Kidney epithelial cell (primary cell): Measurements from ENCODE around the gene GRM8. TPM values are rescaled to one million over a fixed set of nuclear protein-coding genes. Genes with fewer than 3 reads are reported as not detected.

Source experiments
- DNase-seq: peaks from one replicate; pipeline ENCODE4 v3.0.0-alpha.2; 2010; ENCODE audit warnings: low read depth
- H3K27me3 ChIP-seq: 2 replicates; pipeline ENCODE4 v1.6.0; 2011; ENCODE audit warnings: low read length; ENCODE audit not compliant: control insufficient read depth, insufficient read depth
- H3K36me3 ChIP-seq: 2 replicates; pipeline ENCODE4 v1.5.1; 2011; ENCODE audit warnings: low read length; ENCODE audit not compliant: control insufficient read depth, insufficient read depth
- H3K4me3 ChIP-seq: 2 replicates; pipeline ENCODE4 v1.5.1; 2011; ENCODE audit warnings: low read depth, mild to moderate bottlenecking, control low read depth, low read length
- CTCF ChIP-seq: IDR thresholded peaks from 2 replicates; pipeline ENCODE4 v1.5.1; 2011; ENCODE audit warnings: mild to moderate bottlenecking, moderate library complexity, low read length, control low read depth, inconsistent platforms; ENCODE audit not compliant: insufficient read depth, poor library complexity, severe bottlenecking
- total RNA-seq: library from RNA; depleted of rRNA; stranded (reverse); fragments of >200 nt; gene quantifications from 2 replicates; pipeline ENCODE4 v1.2.3, GENCODE V29; 2015

The GRM8 gene
- total RNA-seq, 1 donor from 2014 or later: 0.17 TPM

GRCh38 chr7:126723966-126724544 is 528.7 kb downstream of the GRM8 start:
- no peak for TF ChIP-seq CTCF
- Histone ChIP-seq H3K4me3 (no peak overlapping the region), H3K27me3 (no peaks in the 10 kb centered on the region), H3K36me3 (no peaks in the 10 kb centered on the region)
- no peak for DNase-seq

- no peak for DNase-seq
- Histone ChIP-seq H3K36me3 (no peaks in the 10 kb centered on the region), H3K27me3 (no peaks in the 10 kb centered on the region), H3K4me3 (no peak overlapping the region)
- no peak for TF ChIP-seq CTCF
Measured at GRCh38 chr7:126720232-126720631, 532.5 kb downstream of the GRM8 start.

- DNase-seq: no peak
- no peak overlapping the region for H3K4me3 ChIP-seq
- no peak for TF ChIP-seq CTCF
- no peaks in the 10 kb centered on the region for H3K36me3 ChIP-seq
- no peaks in the 10 kb centered on the region for H3K27me3 ChIP-seq
Measured at GRCh38 chr7:126718419-126718818, 534.3 kb downstream of the GRM8 start.

- H3K4me3 ChIP-seq: no peak overlapping the region
- no peak for DNase-seq
Measured at GRCh38 chr7:126716321-126716720, 536.4 kb downstream of the GRM8 start.

GRCh38 chr7:126715076-126715475 is 537.7 kb downstream of the GRM8 start:
- TF ChIP-seq CTCF: no peak
- Histone ChIP-seq H3K4me3 (no peak overlapping the region), H3K36me3 (no peaks in the 10 kb centered on the region), H3K27me3 (no peaks in the 10 kb centered on the region)
- no peak for DNase-seq

More at GRCh38 chr7:126716321-126716720, 536.4 kb downstream of the GRM8 start:
- Histone ChIP-seq H3K36me3 (no peaks in the 10 kb centered on the region), H3K27me3 (no peaks in the 10 kb centered on the region)
- no peak for TF ChIP-seq CTCF
